Measurements from ENCODE around the gene EFNA1.

GRCh38 chr1:155104605-155105534 lies 22.8 kb upstream of the EFNA1 start:
- TF ChIP-seq POLR2A (IDR thresholded peaks at IDR 0.05; ENCODE audit: low read length), result no peak
- TF ChIP-seq GATA1 (IDR thresholded peaks at IDR 0.05; ENCODE audit: low read depth, low read length), result no peak

Data from erythroblast (primary cell).